HepG2 (cell line): Measurements from ENCODE around the gene ELP5.

Experiments
- CAMTA2 ChIP-seq: sonication (generic); formaldehyde crosslinking; IDR thresholded peaks from 2 replicates; pipeline ENCODE4 v1.4.0; 2020; ENCODE audit warnings: mild to moderate bottlenecking, missing genetic modification reagents, borderline replicate concordance
- CSRNP2 ChIP-seq: sonication (generic); formaldehyde crosslinking; conservative IDR thresholded peaks from 2 replicates; pipeline ENCODE4 v1.8.0; 2022; ENCODE audit warnings: low read depth, missing genetic modification reagents
- CTCF ChIP-seq: sonication (generic); formaldehyde crosslinking; IDR thresholded peaks from 2 replicates; pipeline ENCODE4 v1.5.0; 2020; ENCODE audit warnings: mild to moderate bottlenecking, missing genetic modification reagents, moderate library complexity
- EZH2 ChIP-seq: conservative IDR thresholded peaks from 2 replicates; pipeline ENCODE4 v1.6.1; 2012; ENCODE audit warnings: mild to moderate bottlenecking, low read depth, low read length, moderate library complexity
- IRF1 ChIP-seq: sonication (generic); formaldehyde crosslinking; IDR thresholded peaks from 2 replicates; pipeline ENCODE4 v1.4.0; 2020; ENCODE audit warnings: low read depth, mild to moderate bottlenecking, missing genetic modification reagents
- SATB2 ChIP-seq: sonication (generic); formaldehyde crosslinking; IDR thresholded peaks from 2 replicates; pipeline ENCODE4 v1.5.0; 2020; ENCODE audit warnings: missing genetic modification reagents
- TBL1XR1 ChIP-seq: fragments of 150-350 bp; IDR thresholded peaks from 2 replicates; pipeline ENCODE4 v1.6.1; 2014; ENCODE audit warnings: borderline replicate concordance, low read length; ENCODE audit not compliant: partially characterized antibody

GRCh38 chr17:7208754-7209460, 43.1 kb upstream of the ELP5 start:
- TF ChIP-seq TBL1XR1: no peak
- TF ChIP-seq CTCF (CRISPR knock-in tag): no peak
- no peak for TF ChIP-seq CSRNP2
- no peak for TF ChIP-seq IRF1 (CRISPR knock-in tag)
- TF ChIP-seq SATB2 (CRISPR knock-in tag): no peak
- no peak for TF ChIP-seq CAMTA2 (CRISPR knock-in tag)
- TF ChIP-seq EZH2: no peak
